ENCODE measurements around the gene GAGE12G.
"Not testable (repeated sequence)": the region's sequence is repeated elsewhere in the genome, so short reads cannot be mapped to it uniquely, and the experiment has no call there.

DNA sequence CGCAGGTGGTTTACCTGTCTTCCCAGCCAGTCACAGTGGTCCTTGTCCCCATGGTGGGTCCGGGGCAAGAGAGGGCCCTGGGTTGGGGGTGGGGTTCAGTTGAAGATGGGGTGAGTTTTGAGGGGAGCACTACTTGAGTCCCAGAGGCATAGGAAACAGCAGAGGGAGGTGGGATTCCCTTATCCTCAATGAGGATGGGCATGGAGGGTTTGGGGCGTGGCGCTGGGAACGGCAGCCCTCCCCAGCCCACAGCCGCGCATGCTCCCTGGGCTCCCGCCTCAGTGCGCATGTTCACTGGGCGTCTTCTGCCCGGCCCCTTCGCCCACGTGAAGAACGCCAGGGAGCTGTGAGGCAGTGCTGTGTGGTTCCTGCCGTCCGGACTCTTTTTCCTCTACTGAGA, 9.7 kb upstream of the GAGE12G start, which contains the start of gene GAGE12F:
- TF ChIP-seq, protein P1, sequence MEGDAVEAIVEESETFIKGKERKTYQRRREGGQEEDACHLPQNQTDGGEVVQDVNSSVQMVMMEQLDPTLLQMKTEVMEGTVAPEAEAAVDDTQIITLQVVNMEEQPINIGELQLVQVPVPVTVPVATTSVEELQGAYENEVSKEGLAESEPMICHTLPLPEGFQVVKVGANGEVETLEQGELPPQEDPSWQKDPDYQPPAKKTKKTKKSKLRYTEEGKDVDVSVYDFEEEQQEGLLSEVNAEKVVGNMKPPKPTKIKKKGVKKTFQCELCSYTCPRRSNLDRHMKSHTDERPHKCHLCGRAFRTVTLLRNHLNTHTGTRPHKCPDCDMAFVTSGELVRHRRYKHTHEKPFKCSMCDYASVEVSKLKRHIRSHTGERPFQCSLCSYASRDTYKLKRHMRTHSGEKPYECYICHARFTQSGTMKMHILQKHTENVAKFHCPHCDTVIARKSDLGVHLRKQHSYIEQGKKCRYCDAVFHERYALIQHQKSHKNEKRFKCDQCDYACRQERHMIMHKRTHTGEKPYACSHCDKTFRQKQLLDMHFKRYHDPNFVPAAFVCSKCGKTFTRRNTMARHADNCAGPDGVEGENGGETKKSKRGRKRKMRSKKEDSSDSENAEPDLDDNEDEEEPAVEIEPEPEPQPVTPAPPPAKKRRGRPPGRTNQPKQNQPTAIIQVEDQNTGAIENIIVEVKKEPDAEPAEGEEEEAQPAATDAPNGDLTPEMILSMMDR (IDR thresholded peaks at IDR 0.05; ENCODE audit: insufficient read depth, low read length): not testable (repeated sequence)
- not testable (repeated sequence) for TF ChIP-seq GABPA (IDR thresholded peaks at IDR 0.05; ENCODE audit: low read depth); POLR2AphosphoS5 (IDR thresholded peaks at IDR 0.05; ENCODE audit: low read depth); SPI1 (IDR thresholded peaks at IDR 0.05; ENCODE audit: borderline replicate concordance, low read depth)
- TF ChIP-seq, protein P2, sequence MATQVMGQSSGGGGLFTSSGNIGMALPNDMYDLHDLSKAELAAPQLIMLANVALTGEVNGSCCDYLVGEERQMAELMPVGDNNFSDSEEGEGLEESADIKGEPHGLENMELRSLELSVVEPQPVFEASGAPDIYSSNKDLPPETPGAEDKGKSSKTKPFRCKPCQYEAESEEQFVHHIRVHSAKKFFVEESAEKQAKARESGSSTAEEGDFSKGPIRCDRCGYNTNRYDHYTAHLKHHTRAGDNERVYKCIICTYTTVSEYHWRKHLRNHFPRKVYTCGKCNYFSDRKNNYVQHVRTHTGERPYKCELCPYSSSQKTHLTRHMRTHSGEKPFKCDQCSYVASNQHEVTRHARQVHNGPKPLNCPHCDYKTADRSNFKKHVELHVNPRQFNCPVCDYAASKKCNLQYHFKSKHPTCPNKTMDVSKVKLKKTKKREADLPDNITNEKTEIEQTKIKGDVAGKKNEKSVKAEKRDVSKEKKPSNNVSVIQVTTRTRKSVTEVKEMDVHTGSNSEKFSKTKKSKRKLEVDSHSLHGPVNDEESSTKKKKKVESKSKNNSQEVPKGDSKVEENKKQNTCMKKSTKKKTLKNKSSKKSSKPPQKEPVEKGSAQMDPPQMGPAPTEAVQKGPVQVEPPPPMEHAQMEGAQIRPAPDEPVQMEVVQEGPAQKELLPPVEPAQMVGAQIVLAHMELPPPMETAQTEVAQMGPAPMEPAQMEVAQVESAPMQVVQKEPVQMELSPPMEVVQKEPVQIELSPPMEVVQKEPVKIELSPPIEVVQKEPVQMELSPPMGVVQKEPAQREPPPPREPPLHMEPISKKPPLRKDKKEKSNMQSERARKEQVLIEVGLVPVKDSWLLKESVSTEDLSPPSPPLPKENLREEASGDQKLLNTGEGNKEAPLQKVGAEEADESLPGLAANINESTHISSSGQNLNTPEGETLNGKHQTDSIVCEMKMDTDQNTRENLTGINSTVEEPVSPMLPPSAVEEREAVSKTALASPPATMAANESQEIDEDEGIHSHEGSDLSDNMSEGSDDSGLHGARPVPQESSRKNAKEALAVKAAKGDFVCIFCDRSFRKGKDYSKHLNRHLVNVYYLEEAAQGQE (IDR thresholded peaks at IDR 0.05; ENCODE audit: insufficient replicate concordance, low read depth): not testable (repeated sequence)
